Gastrocnemius medialis (tissue), 4 donors: ENCODE measurements around the gene SLC9A6. TPM values are rescaled to one million over a fixed set of nuclear protein-coding genes. Genes with fewer than 3 reads are reported as not detected.

Source experiments
- ATAC-seq, 2 donors: fragments of 150-250 bp; one replicate each; pipeline ENCODE4 v1.9.1; 2016
- DNase-seq, 2 donors: peaks; one replicate each; pipeline ENCODE4 v3.0.0-alpha.2; 2019
- H3K27ac ChIP-seq, 4 donors: fragments of 200-600 bp; sonication (generic); 1 replicate in 1 of 4; 2 replicates in 3 of 4; pipeline ENCODE4 v1.5.1; 2016 to 2018; ENCODE audit warnings: mild to moderate bottlenecking in 2 of 4, moderate library complexity in 1 of 4
- H3K27me3 ChIP-seq, 3 donors: fragments of 200-600 bp; sonication (generic) in 2 of 3; 1 replicate in 1 of 3; 2 replicates in 2 of 3; pipeline versions ENCODE4 v1.5.1 to v1.6.0; 2016 to 2019; ENCODE audit warnings: mild to moderate bottlenecking in 1 of 3, moderate library complexity in 1 of 3
- H3K36me3 ChIP-seq, 2 donors: fragments of 200-600 bp; sonication (generic) in 1 of 2; one replicate each; pipeline ENCODE4 v1.5.1; 2017 to 2018
- H3K4me1 ChIP-seq, 2 donors: fragments of 200-600 bp; sonication (generic) in 1 of 2; one replicate each; pipeline ENCODE4 v1.5.1; 2016 to 2017; ENCODE audit warnings: mild to moderate bottlenecking in 2 of 2
- H3K4me3 ChIP-seq, 4 donors: fragments of 200-600 bp; sonication (generic) in 3 of 4; 1 replicate in 1 of 4; 2 replicates in 3 of 4; pipeline ENCODE4 v1.5.1; 2016 to 2019; ENCODE audit warnings: mild to moderate bottlenecking in 2 of 4
- H3K9me3 ChIP-seq, 3 donors: fragments of 200-600 bp; sonication (generic) in 2 of 3; 1 replicate in 1 of 3; 2 replicates in 2 of 3; pipeline ENCODE4 v1.5.1; 2016 to 2019
- POLR2A ChIP-seq, 2 donors: fragments of 450-650 bp; IDR thresholded peaks; one replicate each; pipeline ENCODE4 v1.6.1; 2017; ENCODE audit warnings: antibody characterized with exemption in 2 of 2, mild to moderate bottlenecking in 2 of 2, moderate library complexity in 2 of 2
- in situ Hi-C, 4 donors: fragments of 200-750 bp; cut with MboI; loops; one replicate each; pipeline versions ENCODE4 v1.15.0 to v1.8.0; 2017; ENCODE audit warnings: low sequenced_read_pairs in 4 of 4
- intact Hi-C: fragments of 100-400 bp; cut with DNase I; formaldehyde crosslinking; loops from one replicate; pipeline ENCODE4 v1.15.1; 2023; ENCODE audit warnings: low total_unique reads
- total RNA-seq, 4 donors: library from RNA; depleted of rRNA; stranded (reverse); fragments of >200 nt; gene quantifications; one replicate each; pipeline versions ENCODE4 v1.1.0 to v1.2.3, GENCODE V29; 2016
- TF ChIP-seq, protein P1 (sequence below), 5 experiments: fragments of 450-650 bp in 3 of 5; fragments of 200-600 bp in 2 of 5; sonication (generic) in 2 of 5; IDR thresholded peaks in 4 of 5; conservative IDR thresholded peaks in 1 of 5; 1 replicate in 4 of 5; 2 replicates in 1 of 5; pipeline ENCODE4 v1.5.1; 2016 to 2019; ENCODE audit warnings: antibody characterized with exemption in 5 of 5, mild to moderate bottlenecking in 3 of 5, moderate library complexity in 3 of 5

SLC9A6 gene
- total RNA-seq, 4 donors from 2014 or later = 13.3 to 18.7 (median 15.2) TPM

- H3K27ac ChIP-seq = peak within 1 kb of the TSS; percentile 91 to 94 (median 92)
- H3K36me3 ChIP-seq = no peaks in the 10 kb centered on the region
- DNase-seq (peak; percentile 67 to 72), ATAC-seq (peak; percentile 92 to 93)
- H3K4me1 ChIP-seq = peaks cover 6 to 8% of the 10 kb centered on the region in 2 donors
- intact Hi-C loops = loop anchor here (5.0 to 10.0 kb wide), 2 partner anchors 451 to 521 kb away; partner anchors contain the start of genes HTATSF1 and INTS6L
- H3K9me3 ChIP-seq = no peaks in the 10 kb centered on the region
- no peaks in the 10 kb centered on the region for H3K27me3 ChIP-seq
- in situ Hi-C loops = no loop called here
- TF ChIP-seq, protein P1, sequence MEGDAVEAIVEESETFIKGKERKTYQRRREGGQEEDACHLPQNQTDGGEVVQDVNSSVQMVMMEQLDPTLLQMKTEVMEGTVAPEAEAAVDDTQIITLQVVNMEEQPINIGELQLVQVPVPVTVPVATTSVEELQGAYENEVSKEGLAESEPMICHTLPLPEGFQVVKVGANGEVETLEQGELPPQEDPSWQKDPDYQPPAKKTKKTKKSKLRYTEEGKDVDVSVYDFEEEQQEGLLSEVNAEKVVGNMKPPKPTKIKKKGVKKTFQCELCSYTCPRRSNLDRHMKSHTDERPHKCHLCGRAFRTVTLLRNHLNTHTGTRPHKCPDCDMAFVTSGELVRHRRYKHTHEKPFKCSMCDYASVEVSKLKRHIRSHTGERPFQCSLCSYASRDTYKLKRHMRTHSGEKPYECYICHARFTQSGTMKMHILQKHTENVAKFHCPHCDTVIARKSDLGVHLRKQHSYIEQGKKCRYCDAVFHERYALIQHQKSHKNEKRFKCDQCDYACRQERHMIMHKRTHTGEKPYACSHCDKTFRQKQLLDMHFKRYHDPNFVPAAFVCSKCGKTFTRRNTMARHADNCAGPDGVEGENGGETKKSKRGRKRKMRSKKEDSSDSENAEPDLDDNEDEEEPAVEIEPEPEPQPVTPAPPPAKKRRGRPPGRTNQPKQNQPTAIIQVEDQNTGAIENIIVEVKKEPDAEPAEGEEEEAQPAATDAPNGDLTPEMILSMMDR (IDR thresholded peaks at IDR 0.05 in 4 of 5, conservative IDR thresholded peaks at IDR 0.05 in 1 of 5) = peak in 1 of 5 experiments; percentile 3
- peak; percentile 39 to 41 for TF ChIP-seq POLR2A (IDR thresholded peaks at IDR 0.05)
- H3K4me3 ChIP-seq = peak within 1 kb of the TSS; percentile 70 to 84 (median 75)
These were observed 11.5 kb upstream of the SLC9A6 start, which contains the start of gene MMGT1 for GRCh38 chrX:135973548-135974278. Gene MMGT1, minus strand, starts transcription at chrX:135973988. Its CDS starts 313 bp downstream, at chrX:135973675.

DNA sequence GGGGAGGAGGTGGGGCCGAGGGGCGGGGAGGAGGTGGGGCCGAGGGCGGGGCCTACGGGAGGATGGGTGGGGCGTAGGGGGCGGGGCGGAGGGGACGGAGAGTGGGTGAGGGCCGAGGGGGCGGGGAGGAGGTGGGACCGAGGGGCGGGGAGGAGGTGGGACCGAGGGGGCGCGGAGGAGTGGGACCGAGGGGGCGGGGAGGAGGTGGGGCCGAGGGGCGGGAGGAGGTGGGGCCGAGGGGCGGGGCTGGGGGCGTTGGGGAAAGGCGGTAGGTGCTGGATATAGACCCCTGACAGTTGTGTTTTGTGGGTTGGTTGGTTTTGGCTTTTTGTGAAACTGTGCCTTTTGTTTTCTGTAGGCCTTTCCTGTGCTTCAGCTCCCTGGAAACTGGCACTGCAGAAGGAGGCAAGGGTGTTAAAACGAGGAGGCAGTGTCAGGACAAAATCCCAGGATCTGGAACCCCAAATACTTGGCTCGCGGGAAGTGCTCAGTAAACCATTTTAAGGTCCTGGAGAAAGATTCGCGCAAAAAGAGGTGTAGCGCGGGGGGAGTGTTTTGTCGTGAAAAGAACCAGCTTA is 10.9 kb upstream of the SLC9A6 start:
- in situ Hi-C loops (no loop called here), intact Hi-C loops (loop anchor here (5.0 to 10.0 kb wide), 2 partner anchors 452 to 520 kb away; partner anchors contain the start of genes HTATSF1 and INTS6L)
- H3K27me3 ChIP-seq = no peaks in the 10 kb centered on the region
- no peaks in the 10 kb centered on the region for H3K9me3 ChIP-seq
- H3K4me1 ChIP-seq = peaks cover 6 to 8% of the 10 kb centered on the region in 2 donors
- peak overlapping the region; percentile 64 to 77 (median 72) for H3K27ac ChIP-seq
- DNase-seq (peak; percentile 51 to 61), ATAC-seq (peak; percentile 20 to 31)
- peak overlapping the region; percentile 35 to 49 (median 43) for H3K4me3 ChIP-seq
- no peaks in the 10 kb centered on the region for H3K36me3 ChIP-seq
- no peak for TF ChIP-seq POLR2A (IDR thresholded peaks at IDR 0.05)
- TF ChIP-seq, protein P1 (IDR thresholded peaks at IDR 0.05 in 4 of 5, conservative IDR thresholded peaks at IDR 0.05 in 1 of 5) = no peak

DNA sequence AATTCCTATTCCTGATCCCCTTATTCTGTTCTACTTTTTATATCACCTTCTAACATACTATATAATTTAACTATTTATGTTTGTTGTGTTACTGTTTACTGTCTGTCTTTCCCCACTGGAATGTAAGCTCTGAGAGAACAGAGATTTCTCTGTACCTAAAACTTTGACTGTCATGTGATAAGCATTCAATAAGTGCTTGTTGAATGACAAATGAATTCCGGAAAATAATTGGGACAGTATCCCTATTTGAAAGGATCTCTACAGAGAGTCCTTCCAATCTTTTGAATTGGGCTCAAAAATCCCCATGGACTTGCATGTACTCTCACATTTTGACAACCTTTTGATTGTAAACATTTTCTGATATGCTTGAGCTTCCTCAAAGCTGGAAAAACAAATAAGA is 9.8 kb upstream of the SLC9A6 start:
- H3K9me3 ChIP-seq = no peaks in the 10 kb centered on the region
- TF ChIP-seq, protein P1 (IDR thresholded peaks at IDR 0.05 in 4 of 5, conservative IDR thresholded peaks at IDR 0.05 in 1 of 5) = no peak
- TF ChIP-seq POLR2A (IDR thresholded peaks at IDR 0.05) = no peak
- ATAC-seq (no peak), DNase-seq (no peak)
- in situ Hi-C loops = no loop called here
- peaks cover 6 to 8% of the 10 kb centered on the region in 2 donors for H3K4me1 ChIP-seq
- H3K4me3 ChIP-seq = no peak overlapping the region
- no peak overlapping the region for H3K27ac ChIP-seq
- H3K27me3 ChIP-seq = no peaks in the 10 kb centered on the region
- no peaks in the 10 kb centered on the region for H3K36me3 ChIP-seq
- intact Hi-C loops = loop anchor here (10.0 kb wide), 1 partner anchor 519 kb away; the partner anchor contains the start of gene HTATSF1

DNA sequence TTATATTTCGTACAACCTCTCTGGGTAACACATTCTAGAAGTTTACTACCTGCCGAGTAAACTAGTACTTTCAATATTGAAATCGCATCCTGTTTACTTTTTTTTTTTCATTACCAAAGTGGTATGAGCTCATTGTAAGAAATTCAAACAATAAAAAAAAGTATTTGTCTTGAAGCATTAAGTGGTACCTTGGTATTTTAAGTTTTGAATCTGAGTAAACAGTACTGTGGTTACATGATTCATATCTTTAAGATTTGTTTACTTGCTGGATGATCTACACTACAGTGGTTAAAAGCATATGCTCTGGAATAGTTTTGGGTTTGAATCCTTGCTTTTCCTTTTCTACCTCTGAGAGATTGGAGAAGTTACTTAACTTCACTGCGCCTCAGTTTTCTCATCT is 7.6 kb upstream of the SLC9A6 start:
- no peak overlapping the region for H3K27ac ChIP-seq
- H3K9me3 ChIP-seq = no peaks in the 10 kb centered on the region
- no peak for ATAC-seq
- H3K4me1 ChIP-seq = peaks cover 1 to 3% of the 10 kb centered on the region in 2 donors
- in situ Hi-C loops (no loop called here), intact Hi-C loops (loop anchor here (10.0 kb wide), 1 partner anchor 517 kb away; the partner anchor contains the start of gene HTATSF1)
- H3K36me3 ChIP-seq = no peaks in the 10 kb centered on the region
- TF ChIP-seq, protein P1 (IDR thresholded peaks at IDR 0.05 in 4 of 5, conservative IDR thresholded peaks at IDR 0.05 in 1 of 5) = no peak
- TF ChIP-seq POLR2A (IDR thresholded peaks at IDR 0.05) = no peak
- H3K27me3 ChIP-seq = no peaks in the 10 kb centered on the region
- H3K4me3 ChIP-seq = no peak overlapping the region
- DNase-seq = no peak
